Activated CD4-positive, alpha-beta T cell treated with anti-CD3 and anti-CD28 coated beads for 48 hours (primary cell): Measurements from ENCODE around the gene FBXW12.
A peak's percentile ranks its signal among the peaks of the same experiment; 100 is the strongest.

ENCODE experiments used
- DNase-seq: peaks from one replicate; pipeline ENCODE4 v3.0.0-alpha.2; 2020

The FBXW12 gene

DNA sequence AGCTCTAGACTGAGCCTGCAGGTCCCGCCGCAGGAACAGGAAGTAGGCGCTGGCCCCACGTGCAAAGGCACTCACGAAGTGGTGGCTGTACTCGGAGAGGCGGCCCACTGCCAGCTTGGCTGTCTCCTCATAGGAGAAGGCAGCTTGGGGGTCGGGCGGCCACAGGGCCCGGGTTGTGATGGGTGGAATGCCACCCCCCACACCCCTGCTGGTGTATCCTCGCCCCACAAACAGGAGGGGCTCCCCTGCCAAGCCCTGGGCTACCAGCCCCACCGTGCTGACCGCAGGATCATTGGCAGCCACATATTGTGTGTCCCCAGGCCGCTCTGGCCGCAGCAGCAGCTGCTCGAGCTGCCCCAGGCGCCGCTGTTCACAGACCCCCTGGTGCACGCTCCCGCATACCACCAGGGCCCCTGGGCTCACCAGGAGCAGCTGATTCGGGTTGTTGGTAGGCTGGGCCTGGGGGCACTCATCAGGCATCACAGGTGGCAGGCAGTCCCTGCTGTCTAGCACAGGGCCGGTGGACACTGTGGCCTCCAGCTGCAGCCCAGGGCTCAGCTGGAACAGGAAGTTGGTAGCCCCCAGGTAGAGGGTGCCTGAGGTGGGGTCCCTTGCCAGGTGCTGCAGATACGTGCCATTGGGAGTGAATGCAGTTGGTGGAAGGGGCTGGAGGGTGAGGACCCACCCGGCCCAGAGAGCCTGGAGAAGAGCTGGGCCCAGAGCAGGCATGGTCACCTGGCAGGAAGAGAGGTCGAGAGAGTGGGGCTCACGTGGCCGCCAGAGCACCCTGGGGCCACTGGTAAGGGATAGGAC lies 52.1 kb downstream of the FBXW12 start:
- no peak for DNase-seq

DNA sequence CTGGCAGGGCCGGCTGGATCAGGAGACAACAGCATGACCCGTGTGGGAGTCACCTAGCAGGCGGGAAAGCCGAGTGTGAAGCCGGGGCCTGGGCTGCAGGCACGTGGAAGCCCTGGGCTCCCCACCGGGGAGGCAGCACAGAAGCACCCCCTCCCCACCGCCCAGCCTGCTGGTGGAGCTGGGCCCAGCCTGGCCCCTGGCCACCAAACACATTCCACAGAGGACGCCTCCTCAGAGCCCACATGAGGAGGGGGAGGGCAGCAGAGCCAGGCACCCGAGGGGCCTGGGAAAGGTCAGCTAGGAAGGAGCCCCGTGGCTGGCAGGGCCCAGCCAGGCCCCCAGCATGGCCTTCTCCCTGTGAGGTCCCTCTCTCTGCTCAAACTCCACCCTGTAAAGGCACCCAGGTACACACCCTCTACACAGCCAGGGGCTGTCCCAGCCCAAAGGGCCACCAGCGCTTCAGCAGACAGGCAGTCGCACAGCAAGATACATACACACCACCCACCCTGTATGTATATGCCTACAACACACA lies 53.3 kb downstream of the FBXW12 start:
- no peak for DNase-seq

- no peak for DNase-seq
Observed at GRCh38 chr3:48426401-48426909, 54.4 kb downstream of the FBXW12 start.

DNA sequence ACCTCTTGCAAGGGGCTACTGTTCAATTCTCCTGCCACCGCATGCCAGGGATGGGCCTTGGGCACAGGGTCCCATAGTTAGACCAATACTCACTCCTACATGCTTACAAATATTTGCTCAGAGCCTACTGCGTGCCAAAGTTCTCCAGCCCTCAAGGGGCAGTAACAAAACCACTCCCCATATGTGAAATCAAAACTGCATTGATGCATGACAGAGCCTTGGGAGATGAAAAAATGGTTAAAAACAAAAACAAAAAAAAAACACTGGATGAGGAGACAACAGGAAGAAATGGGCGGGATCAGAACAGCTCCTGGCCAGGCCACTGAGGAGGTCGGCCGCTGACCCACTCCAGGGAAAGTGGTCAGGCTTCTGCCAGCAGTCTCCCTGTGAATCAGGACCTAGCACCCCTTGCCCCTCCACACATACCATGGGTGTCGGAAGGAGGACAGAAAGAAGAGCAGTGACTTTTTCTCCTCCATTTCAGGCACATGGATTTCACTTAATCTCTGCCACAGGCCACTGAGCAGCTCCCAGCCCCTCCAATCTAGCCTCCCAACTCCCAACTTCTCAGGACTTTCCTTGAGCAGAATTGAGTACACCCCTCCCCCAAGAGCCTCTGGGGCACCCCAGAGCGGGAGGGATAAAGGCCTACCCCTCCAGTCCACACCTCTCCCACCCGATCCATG lies 55.1 kb downstream of the FBXW12 start:
- DNase-seq = no peak

- no peak for DNase-seq
Observed at GRCh38 chr3:48427630-48427962, 55.6 kb downstream of the FBXW12 start.

GRCh38 chr3:48428088-48428571 lies 56.1 kb downstream of the FBXW12 start:
- no peak for DNase-seq

DNA sequence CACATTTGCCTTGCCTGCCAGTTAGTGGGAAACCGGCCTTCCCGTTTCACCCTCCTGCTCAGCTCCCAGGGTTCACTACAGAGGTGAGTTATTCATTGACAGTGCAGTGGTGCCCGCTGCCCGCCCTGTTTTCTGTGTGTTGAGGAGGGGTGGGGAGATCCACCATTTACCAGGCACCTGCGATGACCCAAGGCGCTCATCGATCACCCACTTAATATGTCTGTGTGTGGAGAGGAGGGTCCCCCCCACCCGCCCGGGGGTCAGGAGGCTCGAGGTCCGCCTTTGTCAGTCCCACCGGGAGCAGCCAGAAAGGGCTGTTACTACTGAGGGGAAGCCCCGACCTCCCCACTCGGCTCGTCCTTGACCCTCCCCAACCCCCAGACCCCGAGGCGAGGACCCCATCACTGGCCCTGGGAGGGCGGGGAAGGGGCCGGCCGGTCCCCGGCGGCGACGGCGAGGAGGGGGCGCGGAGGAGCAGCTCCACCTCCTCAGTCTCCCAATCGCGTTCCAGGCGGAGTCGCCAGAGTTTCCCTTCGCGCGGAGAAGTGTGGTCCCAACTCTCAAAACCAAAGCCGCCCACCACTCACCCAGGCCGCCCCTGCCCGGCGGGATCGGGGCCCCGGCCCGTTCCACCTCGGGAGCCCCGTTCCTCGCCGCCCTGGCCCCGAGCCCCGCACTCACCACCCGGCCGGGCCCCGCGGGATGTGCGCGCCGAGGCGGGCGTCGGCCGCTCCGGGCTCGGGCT lies 56.7 kb downstream of the FBXW12 start:
- no peak for DNase-seq

DNA sequence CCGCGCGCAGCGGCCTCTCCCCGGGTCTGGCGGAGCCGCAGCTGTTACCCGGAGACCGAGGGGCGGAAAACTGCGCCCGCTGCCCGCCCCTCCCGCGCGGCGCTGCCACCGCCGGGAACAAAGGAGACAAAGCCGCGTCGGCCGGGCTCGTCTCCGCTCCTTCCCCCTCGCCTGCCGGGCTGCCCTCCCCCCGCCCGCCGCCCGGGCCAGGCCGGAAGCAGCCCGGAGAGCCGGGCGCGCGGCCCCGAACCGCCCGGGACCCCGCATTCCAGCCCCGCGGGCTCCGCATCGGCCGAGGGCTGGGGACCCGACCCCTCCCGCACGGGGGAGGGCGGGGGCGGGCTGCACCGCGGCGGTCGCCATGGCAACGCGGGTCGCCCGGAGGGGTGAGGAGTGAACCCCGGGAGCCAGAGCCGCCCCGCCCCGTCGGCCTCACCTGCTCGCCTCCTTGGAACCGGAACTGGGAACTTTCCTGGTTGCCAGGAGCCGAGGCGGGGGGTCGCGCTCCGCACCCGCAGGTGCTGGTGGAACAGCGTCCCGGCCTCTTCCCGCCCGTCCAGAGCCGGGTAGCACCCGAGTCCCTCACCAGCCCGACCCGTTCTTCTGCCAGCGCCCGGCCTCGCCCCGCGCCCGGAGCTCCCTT lies 57.4 kb downstream of the FBXW12 start:
- DNase-seq = peak; percentile 56

GRCh38 chr3:48429960-48430707 lies 58.1 kb downstream of the FBXW12 start, which contains the start of gene PLXNB1:
PLXNB1 (minus strand) TSS chr3:48430086; CDS start chr3:48424611, 5,475 bp downstream.
- DNase-seq = peak; percentile 25

GRCh38 chr3:48430708-48431101 lies 58.7 kb downstream of the FBXW12 start:
- DNase-seq = no peak

- DNase-seq = no peak
Observed at GRCh38 chr3:48431224-48432029, 59.4 kb downstream of the FBXW12 start.

DNA sequence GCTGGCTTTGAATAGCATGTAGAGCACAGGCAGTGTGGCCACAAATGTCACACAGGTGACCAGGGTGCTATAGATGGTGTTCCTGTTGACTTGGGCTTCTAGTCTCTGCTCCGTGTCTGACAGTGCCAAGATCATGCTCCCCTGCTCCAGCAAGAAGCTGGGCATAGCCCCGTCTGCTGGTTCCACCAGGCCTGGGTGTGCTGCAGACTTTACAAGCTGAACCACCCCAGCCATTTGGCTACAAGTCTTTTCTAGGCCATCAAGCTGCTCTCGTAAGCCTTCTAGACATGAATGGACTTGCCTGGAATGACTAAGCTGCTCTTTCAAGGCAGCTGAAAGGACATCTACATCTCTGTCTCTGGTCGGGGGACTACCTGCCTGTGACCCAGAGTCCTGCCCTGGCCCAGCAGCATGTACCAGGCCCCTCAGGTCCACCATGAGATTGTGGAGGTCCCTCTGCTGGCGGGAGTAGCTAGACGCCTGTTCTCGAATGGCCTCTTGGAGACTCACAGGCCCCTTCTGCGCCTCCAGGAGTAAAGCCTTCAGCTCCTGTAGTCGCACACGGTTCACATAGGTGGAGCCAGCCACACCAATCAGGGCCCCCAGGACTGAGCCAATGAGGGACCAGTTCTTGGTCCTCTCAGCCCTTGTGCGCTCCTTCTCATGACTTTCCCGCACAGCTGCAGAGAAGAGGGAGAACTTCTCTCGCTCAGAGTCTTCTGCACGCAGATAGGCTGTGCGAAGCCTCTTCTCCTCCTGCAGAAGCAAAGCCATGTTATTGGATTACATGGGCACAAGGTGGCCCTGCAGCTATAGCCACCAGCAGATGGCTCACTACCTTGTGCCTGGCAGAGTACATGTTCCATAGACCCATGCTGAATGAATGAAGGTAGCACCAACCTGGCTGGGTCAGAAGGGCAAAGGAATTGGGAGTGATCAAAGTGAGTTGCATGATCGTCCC lies 60.7 kb downstream of the FBXW12 start:
- DNase-seq = no peak

DNA sequence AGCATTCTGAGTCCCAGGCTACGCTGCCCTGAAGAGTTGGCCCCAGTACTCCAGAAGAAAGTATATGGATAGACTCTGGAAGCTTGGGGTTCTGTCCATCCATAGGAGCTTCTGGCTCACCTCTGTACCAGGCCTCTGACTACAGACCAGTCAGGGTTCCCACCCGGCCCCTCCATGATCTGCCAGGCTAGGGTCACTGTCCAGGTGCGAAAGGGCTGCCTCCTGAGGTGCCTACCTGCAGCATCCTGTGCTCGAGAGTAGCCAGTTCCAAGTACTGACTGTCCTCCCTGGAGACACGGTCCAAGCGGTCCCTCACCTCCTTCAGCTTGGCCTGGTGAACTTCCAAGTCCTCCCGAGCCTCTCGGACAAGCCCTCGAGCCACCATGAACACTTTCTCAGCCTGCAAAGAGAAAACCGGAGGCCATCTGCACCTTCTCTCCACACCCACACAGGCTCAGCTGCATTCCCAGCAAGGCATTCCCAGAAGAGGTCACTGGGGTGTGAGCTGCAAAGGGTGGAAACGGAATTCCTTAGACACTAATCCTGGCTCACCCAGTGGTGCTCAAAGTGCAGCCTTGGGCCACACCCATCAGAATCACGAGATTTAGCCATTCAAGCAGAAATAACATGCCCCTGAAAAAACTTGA lies 61.6 kb downstream of the FBXW12 start:
- no peak for DNase-seq

DNA sequence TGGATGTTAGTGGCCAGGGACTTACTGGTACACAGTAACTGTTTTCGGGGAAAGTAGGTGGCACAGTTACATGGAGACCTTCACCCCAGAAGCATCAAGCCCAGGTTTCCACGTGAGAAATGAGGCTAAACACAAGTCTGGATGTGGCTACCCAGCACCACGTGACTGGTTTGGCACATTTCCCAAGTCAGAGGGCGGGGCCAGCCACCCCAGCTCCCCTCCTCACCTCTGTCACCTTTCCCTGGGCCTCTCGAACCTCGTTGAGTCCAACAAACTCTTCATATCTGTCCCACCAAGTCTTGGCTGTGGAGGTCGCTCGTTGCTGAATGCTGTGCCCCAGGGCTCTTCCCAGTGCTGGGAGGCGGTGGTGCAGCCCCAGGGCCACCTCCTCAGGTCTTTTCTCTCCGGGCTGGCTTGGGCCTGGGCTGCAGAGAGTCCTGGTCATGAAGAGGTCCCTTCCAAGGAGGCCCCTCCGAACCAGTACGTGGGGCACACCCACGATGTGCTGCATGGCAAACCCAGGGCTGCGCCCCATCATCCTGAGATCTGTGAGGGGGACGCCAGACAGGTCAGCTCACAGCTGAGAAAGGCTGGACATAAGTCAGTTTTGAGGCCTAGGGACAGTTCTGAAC lies 62.7 kb downstream of the FBXW12 start:
- DNase-seq = peak; percentile 25

DNA sequence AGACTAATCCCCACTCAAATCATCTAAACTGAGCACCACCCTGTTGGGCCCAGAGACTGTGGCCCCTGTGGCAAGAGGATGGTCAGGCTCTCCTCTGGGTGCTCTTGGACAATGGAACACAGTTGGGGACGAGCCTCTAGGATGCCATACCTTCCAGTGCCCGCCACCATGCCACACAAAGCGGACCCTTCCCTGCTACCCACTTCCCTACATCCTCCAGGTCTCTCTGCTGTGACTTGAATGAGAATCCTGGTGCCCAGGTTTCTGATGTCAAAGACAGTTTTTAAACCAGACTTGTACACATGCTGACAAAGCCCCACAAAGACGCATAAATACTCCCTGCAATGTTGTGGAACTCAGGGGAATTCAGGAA lies 63.2 kb downstream of the FBXW12 start:
- DNase-seq = no peak

DNA sequence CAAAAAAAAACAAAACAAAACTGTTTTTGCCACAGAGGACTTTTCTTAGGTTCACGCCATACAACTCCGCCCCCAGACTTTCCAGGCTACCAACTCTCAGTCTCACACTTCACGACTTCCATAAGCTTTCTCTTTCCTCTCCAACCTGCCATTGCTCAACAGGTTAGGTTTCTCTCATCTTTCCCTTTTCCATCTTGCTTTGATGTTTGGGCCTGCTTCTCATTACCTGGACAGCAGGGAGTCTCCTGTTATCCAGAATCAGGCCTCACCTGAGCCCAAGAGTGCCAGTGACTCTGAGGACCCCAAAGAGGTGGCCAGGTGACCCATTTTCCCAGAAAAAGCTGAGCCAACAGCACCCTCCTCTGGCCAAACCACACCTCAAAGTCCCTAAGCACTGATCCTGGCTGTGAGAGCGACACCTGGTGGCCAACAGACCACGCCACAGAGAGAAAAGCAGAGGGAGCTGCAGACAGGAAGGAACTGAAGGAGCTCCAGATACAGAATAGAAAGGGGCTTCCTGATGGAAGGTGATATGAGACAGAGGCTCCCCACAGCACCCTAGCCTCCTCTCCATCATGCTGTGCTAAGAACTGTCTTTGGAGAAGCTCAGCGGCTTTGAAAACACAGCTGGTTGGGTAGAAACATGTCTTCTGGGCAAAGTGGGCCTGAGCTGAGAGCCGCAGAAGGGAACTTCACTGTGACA lies 63.9 kb downstream of the FBXW12 start:
- DNase-seq = peak; percentile 89

DNA sequence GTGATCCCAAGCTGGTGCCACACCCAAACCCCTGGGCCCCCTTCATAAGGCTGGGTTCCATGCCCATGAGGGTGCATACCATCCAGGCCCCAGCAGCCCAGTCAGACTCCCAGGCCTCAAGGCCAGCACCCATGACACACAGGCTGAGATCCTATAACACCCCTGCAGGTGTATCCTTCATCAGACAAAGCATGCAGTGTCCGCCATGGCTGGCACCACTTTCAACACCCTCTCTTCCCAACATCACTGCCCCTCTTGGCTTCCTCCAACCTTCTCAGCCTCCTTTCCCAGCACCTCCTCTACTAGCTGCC lies 64.4 kb downstream of the FBXW12 start:
- DNase-seq = no peak

- DNase-seq = no peak
Observed at GRCh38 chr3:48436855-48437254, 64.8 kb downstream of the FBXW12 start.
